ENCODE results near the gene RAB6D.
"Not testable (repeated sequence)": the region's sequence is repeated elsewhere in the genome, so short reads cannot be mapped to it uniquely, and the experiment has no call there.

GRCh38 chr2:131332709-131333108 is 31.3 kb downstream of the RAB6D start:
- not testable (repeated sequence) for TF ChIP-seq CTCF (IDR thresholded peaks at IDR 0.05; ENCODE audit: low read length); EZH2 (IDR thresholded peaks at IDR 0.05; ENCODE audit: borderline replicate concordance, low read length)

Data from OCI-LY1 (cell line).